Ascending aorta (tissue), 2 donors: ENCODE results near the gene GABRG3. TPM values are rescaled to one million over a fixed set of nuclear protein-coding genes. Genes with fewer than 3 reads are reported as not detected.

ENCODE experiments used
- DNase-seq, 2 donors: peaks; one replicate each; pipeline ENCODE4 v3.0.0-alpha.2; 2019; ENCODE audit warnings: low spot score in 2 of 2
- H3K27ac ChIP-seq, 2 donors: fragments of 200-600 bp; sonication (generic); one replicate each; pipeline ENCODE4 v1.5.1; 2016 to 2017; ENCODE audit warnings: mild to moderate bottlenecking in 1 of 2
- H3K27me3 ChIP-seq: fragments of 200-600 bp; sonication (generic); one replicate; pipeline ENCODE4 v1.5.1; 2017
- H3K36me3 ChIP-seq, 2 donors: fragments of 200-600 bp; sonication (generic); one replicate each; pipeline ENCODE4 v1.5.1; 2016
- H3K4me1 ChIP-seq, 2 donors: fragments of 200-600 bp; sonication (generic); one replicate each; pipeline ENCODE4 v1.5.1; 2016 to 2017; ENCODE audit warnings: mild to moderate bottlenecking in 1 of 2
- H3K4me3 ChIP-seq, 2 donors: fragments of 200-600 bp; sonication (generic); one replicate each; pipeline ENCODE4 v1.5.1; 2016 to 2017; ENCODE audit warnings: mild to moderate bottlenecking in 1 of 2
- H3K9me3 ChIP-seq, 2 donors: fragments of 200-600 bp; sonication (generic); one replicate each; pipeline ENCODE4 v1.5.1; 2016
- CTCF ChIP-seq, 3 experiments: fragments of 200-600 bp in 2 of 3; fragments of 450-650 bp in 1 of 3; sonication (generic) in 2 of 3; IDR thresholded peaks; one replicate each; pipeline ENCODE4 v1.5.1; 2016 to 2019; ENCODE audit warnings: antibody characterized with exemption in 3 of 3, mild to moderate bottlenecking in 1 of 3, moderate library complexity in 1 of 3
- intact Hi-C: fragments of 100-400 bp; cut with DNase I; formaldehyde crosslinking; loops from one replicate; pipeline ENCODE4 v1.15.1; 2023
- total RNA-seq: library from RNA; depleted of rRNA; stranded (reverse); fragments of >200 nt; gene quantifications from one replicate; pipeline ENCODE4 v1.1.0, GENCODE V29; 2016

GABRG3 gene
- total RNA-seq = not detected

DNA sequence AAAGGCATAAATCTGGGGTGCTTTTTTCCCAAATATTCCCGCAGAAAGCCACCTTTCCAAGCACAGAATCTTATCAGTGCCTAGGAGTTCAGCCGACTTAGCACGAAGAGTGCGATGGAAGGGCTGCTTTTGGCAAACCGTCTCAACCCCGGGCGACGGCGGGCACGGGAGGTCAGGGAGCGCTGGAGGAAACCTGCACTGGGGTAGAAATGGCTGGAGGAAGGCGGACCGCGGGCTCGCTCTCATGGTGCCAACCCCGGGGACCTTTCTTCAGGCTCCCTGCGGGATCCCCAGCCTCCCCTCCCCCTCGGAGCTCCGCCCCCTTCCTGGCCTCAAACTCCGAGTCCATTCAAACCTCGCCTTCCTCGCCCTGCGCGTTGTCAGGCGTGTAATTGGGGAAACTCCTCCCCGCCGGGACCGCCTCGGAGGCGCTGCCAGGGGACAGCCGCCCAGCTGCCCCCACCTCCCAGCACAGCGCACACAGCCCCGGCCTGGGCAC, at the start of gene GABRG3:
Gene GABRG3 (plus strand): TSS at position 470 of the 499 bp plus-strand sequence.
- H3K4me1 ChIP-seq = no peaks in the 10 kb centered on the region
- intact Hi-C loops = no loop called here
- no peak for TF ChIP-seq CTCF (IDR thresholded peaks at IDR 0.05)
- no peaks in the 10 kb centered on the region for H3K27me3 ChIP-seq
- no peaks in the 10 kb centered on the region for H3K9me3 ChIP-seq
- DNase-seq = no peak
- H3K27ac ChIP-seq = no peak within 1 kb of the TSS
- no peaks in the 10 kb centered on the region for H3K36me3 ChIP-seq
- H3K4me3 ChIP-seq = no peak within 1 kb of the TSS

DNA sequence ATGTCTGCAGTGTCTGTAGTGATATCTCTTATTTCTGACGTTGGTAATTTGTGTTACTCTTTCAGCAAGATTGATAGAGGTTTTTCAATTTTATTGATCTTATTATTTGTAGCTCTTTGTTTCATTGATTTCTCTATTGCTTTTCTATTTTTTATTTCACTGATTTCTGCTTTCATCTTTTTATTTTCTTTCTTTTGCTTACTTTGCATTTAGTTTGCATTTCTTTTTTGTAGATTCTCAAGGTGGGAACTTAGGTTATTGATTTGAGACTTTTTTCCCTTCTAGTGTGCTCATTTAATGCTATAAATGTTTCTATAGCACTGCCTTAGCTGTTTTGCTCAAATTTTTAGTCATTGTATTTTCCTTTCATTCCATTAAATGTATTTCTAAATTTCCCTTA, 49.5 kb upstream of the GABRG3 start:
- no peaks in the 10 kb centered on the region for H3K27me3 ChIP-seq
- H3K9me3 ChIP-seq = peaks cover 0 to 15% of the 10 kb centered on the region in 2 donors
- no peaks in the 10 kb centered on the region for H3K4me1 ChIP-seq
- TF ChIP-seq CTCF (IDR thresholded peaks at IDR 0.05) = no peak
- intact Hi-C loops = no loop called here
- H3K4me3 ChIP-seq = no peak overlapping the region
- H3K27ac ChIP-seq = no peak overlapping the region
- H3K36me3 ChIP-seq = no peaks in the 10 kb centered on the region
- no peak for DNase-seq

DNA sequence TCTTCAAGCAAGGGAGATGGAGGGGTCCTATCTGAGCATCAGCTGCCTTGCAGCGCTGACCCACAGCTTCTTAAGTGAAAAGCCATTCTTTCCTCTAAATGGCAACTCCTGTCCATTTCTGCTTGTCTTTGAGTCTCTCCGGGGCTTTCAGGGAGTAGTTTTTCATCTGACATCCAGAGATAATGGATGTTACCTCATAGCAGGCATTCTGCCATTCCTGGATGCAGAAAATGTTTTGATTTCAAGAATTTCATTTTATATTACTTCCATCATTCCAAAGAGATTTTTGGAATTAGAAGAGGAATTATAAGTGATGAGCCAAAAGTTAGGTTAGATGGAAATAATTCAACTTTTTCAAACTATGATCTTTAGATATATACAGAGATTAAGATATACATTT, 44.9 kb upstream of the GABRG3 start:
- no peaks in the 10 kb centered on the region for H3K9me3 ChIP-seq
- H3K27ac ChIP-seq = no peak overlapping the region
- intact Hi-C loops = no loop called here
- H3K4me3 ChIP-seq = no peak overlapping the region
- no peaks in the 10 kb centered on the region for H3K36me3 ChIP-seq
- no peak for TF ChIP-seq CTCF (IDR thresholded peaks at IDR 0.05)
- H3K27me3 ChIP-seq = no peaks in the 10 kb centered on the region
- H3K4me1 ChIP-seq = no peaks in the 10 kb centered on the region
- no peak for DNase-seq

GRCh38 chr15:26928051-26928450, 42.9 kb upstream of the GABRG3 start:
- no peaks in the 10 kb centered on the region for H3K36me3 ChIP-seq
- intact Hi-C loops = no loop called here
- H3K27me3 ChIP-seq = no peaks in the 10 kb centered on the region
- no peak for TF ChIP-seq CTCF (IDR thresholded peaks at IDR 0.05)
- H3K4me1 ChIP-seq = no peaks in the 10 kb centered on the region
- no peak for DNase-seq
- H3K4me3 ChIP-seq = no peak overlapping the region
- no peak overlapping the region for H3K27ac ChIP-seq
- no peaks in the 10 kb centered on the region for H3K9me3 ChIP-seq

GRCh38 chr15:26929588-26929987, 41.4 kb upstream of the GABRG3 start:
- Histone ChIP-seq H3K36me3 (no peaks in the 10 kb centered on the region), H3K4me1 (no peaks in the 10 kb centered on the region), H3K27me3 (no peaks in the 10 kb centered on the region), H3K9me3 (no peaks in the 10 kb centered on the region), H3K4me3 (no peak overlapping the region), H3K27ac (no peak overlapping the region)
- intact Hi-C loops = no loop called here
- DNase-seq = no peak
- TF ChIP-seq CTCF (IDR thresholded peaks at IDR 0.05) = no peak

- no peaks in the 10 kb centered on the region for H3K9me3 ChIP-seq
- no peak overlapping the region for H3K27ac ChIP-seq
- no peak overlapping the region for H3K4me3 ChIP-seq
- intact Hi-C loops = no loop called here
- H3K4me1 ChIP-seq = no peaks in the 10 kb centered on the region
- TF ChIP-seq CTCF (IDR thresholded peaks at IDR 0.05) = no peak
- no peaks in the 10 kb centered on the region for H3K27me3 ChIP-seq
- H3K36me3 ChIP-seq = no peaks in the 10 kb centered on the region
- DNase-seq = no peak
Observed at GRCh38 chr15:26934848-26935247, 36.1 kb upstream of the GABRG3 start.
